DMS114 treated with DMSO at 0.1 percent for 48 hours (cell line): ENCODE measurements around the gene EXOC4.

Experiments
- DNase-seq: peaks from one replicate; lab custom pipeline; 2025; ENCODE audit not compliant: unreplicated experiment; lab: John Stamatoyannopoulos, UW

EXOC4 gene

GRCh38 chr7:133696056-133696455 lies 443.2 kb downstream of the EXOC4 start:
- no peak for DNase-seq

DNA sequence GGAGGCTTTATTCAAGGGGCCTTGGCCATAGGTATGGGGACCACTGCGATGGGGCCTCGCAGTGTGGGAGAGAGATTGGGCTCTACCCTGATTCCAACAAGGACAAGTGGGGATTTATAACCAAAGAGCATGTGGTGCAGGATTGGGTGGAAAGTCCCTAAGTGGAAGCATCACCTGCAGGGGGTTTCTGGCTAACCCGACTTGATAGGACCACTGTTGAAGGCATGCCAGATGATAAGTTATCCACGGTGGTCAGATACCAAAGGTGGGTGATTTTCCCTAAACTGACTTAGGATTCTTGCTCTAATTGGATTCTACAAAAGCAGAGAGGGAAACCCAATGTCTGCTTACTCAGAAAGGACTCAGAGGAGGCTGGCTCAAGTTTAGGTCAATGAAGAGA lies 444.7 kb downstream of the EXOC4 start:
- DNase-seq: no peak

DNA sequence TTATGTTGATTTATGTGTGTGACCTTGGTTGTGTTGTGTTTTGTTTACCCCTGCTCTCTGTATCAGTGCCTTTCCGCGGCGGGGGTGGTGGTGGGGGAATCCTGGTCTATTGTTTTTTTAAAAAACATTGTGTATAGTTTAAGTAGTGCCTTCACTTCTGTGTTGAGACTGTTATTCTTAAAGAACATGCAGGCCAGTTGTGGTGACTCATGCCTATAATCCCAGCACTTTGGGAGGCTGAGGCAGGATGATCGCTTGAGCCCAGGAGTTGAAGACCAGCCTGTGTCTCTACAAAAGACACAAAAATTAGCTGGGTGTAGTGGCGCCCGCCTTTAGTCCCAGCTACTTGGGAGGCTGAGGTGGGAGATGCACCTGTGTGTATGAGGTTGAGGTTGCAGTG lies 445.2 kb downstream of the EXOC4 start:
- no peak for DNase-seq

GRCh38 chr7:133699386-133699785 lies 446.5 kb downstream of the EXOC4 start:
- no peak for DNase-seq

GRCh38 chr7:133702078-133702477 lies 449.2 kb downstream of the EXOC4 start:
- no peak for DNase-seq

DNA sequence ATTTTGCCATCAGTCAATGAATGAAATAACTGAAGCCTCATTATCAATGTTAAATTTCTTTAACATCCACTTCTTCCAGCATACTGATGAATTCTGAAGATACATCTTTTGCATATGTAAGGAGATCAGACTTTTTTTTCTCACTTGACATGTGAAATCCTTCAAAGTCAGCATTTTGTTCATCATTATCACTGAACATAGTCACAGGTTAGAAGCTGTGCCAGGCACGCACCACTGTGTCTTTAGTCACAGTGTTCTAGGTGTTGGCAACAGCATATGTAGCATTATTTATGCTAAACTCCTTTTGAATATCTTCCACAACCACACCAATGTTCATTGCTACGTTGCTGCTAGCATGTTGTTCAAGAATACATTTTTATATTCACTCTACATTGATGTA lies 450.1 kb downstream of the EXOC4 start:
- DNase-seq: no peak

DNA sequence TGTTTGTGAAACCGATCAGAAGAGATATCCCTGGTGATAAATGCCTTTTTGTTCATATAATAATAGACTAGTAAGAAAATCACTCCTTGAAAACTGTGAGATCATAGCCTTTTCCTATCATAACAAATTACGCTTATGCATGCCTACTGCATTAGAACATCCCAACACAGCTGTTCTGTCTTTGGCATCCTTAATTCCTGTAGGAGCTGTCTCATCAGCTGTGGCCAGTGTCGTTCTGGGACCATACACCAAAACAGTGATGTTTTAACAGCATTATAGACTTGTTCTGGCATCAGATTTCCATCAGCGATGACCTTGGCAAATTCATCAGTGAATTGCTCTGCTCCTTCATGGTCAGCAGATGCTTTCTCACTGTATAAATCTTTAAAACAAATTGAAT lies 450.7 kb downstream of the EXOC4 start:
- DNase-seq: no peak

DNA sequence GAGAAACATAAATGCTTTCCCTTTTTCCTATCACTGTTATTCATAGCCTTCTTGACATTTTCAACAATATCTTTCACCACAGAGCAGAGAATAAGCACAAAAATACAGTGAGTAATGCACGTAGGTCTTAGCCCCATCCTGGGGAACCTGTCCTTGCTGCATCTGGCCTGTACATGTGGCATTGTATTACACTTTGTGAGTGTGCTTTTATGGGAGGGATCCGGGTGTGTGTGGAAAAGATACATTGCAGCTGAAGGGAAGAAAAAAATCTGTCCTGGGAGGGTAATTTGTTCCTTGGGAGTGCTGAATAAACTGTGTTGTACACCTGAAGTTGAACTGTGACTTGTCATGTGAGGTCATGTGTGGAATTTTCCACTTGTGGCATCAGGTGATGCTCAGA lies 451.6 kb downstream of the EXOC4 start:
- no peak for DNase-seq

GRCh38 chr7:133705596-133705995 lies 452.7 kb downstream of the EXOC4 start:
- no peak for DNase-seq

- no peak for DNase-seq
Observed at GRCh38 chr7:133706016-133706415, 453.1 kb downstream of the EXOC4 start.

DNA sequence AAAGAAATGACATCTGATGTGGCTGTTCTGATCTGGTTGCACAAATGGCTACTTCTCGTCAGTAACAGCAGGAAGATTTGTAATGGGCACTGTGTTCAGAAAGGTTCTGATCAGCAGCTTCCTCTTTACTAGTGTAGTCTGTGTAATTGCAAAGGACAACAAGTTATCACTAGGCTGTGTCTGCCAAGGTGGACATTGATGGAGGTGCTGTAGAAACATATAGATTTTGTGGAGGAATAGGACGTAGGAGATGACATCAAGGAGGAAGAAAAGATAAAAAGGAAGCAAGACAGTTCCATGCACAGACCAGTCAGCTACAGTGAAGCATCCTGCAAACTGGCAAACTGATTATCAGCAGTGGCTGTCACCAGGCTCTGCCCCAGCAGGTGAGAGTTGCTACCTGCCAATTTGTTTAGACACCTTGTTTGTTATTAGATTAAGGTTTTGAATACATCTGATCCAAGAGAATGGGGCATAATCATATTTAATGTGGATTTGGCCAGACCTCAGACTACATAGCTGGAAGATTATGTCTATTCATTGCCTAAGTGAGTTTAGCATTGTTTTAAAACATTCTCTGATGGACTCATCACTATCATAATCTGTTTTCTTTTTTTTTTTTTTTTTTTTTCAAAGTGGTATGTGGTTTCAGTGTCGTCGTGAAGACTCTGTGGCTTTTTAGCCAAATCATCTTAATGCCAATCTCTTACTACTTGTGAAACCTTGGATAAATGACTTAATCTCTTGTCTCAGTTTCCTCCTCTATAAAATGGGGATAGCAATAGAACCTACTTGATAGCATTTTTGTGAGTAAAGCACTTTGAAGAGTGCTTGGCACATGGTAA lies 456.4 kb downstream of the EXOC4 start:
- DNase-seq: no peak

GRCh38 chr7:133712544-133712943 lies 459.7 kb downstream of the EXOC4 start:
- no peak for DNase-seq

GRCh38 chr7:133714654-133715053 lies 461.8 kb downstream of the EXOC4 start:
- DNase-seq: no peak

GRCh38 chr7:133718131-133718530 lies 465.3 kb downstream of the EXOC4 start:
- no peak for DNase-seq

- DNase-seq: no peak
Observed at GRCh38 chr7:133723044-133723443, 470.2 kb downstream of the EXOC4 start.

GRCh38 chr7:133724148-133724547 lies 471.3 kb downstream of the EXOC4 start:
- DNase-seq: no peak

- DNase-seq: no peak
Observed at GRCh38 chr7:133724694-133725093, 471.8 kb downstream of the EXOC4 start.

DNA sequence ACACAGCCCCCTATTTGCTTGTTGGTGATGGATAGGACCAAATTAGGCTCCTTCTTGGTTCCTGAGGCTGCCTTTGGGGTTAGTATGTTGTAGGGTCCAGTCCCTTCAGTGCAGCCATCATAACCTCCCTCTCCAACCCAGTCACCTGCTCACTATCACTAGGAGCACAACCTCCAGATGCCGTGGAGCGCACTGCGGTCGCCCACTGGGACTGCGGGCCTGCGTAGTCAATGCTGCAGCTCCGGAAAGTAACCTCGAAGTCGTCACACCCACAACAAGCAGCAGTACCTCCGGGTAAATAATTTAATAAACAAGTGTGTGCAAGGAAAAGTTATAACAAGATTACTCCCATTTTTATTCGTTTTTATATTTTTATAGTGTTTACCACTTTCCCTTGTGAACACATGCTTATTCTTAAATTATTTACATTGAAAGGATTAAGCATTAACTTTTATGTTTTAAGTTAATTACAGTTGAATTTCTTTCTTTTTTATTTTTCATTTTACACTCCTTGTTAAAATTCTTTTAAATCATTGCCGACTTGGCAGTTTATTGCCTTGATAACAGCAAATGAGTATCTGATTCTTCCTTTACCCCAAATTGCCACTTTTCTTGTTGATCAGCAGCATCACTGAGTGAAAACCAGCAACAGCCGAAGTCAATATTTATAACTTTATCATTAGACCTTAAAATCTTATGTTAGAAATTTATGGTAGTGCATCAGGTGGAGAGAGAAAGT lies 474.8 kb downstream of the EXOC4 start:
- DNase-seq: no peak

DNA sequence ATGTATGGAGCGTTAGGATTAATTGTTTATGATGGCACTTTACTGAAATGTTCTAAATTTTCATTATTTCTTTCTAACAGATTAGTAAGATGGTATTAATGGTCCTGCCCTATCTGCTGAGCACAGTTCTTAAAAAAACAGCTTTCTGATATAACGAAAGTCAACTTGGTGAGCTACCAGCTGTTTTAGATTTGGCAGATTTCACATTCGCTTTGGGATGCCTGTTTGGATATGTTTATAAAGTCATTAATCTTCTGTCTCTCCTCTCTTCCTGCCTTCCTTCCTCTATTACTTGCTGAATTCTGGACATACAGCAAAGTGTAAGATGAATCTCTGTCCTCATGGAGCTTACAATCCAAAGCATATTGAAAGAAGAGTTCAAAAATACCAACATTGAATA lies 477.5 kb downstream of the EXOC4 start:
- no peak for DNase-seq

DNA sequence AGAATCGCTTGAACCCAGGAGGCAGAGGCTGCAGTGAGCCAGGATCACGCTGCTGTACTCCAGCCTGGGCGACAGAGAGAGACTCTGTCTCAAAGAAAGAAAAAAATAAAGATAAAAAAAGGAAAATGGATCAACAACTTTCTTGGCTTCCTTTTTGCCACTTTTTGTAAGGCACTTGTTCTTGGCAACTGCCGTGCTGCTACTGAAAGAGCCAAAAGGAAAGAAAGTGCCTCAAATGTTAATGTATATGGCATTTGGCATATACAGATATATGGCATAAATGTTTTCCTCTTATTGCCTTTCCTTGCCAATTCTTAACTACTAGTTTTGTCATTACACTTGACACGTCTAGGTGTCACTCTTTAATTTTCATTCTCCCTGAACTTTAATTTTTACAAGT lies 480.5 kb downstream of the EXOC4 start:
- no peak for DNase-seq

DNA sequence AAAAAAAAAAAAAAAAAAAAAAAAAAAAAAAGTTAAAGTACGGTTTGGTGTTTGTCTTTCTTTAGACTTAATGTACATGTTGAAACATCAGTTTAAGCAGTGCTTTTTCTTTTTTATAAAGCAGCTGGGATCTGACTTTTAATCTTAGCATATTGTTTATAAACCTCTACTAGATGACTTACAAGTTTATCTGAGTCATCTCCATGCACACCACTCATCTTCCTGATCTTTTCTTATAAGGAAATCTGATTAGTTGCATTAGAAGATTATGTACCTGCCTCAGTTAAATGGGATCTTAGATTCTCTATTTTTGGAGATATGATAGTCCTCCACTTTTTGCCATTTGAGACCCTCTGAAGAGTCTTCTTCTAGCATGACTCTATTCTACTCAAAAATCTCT lies 482.3 kb downstream of the EXOC4 start:
- DNase-seq: no peak

DNA sequence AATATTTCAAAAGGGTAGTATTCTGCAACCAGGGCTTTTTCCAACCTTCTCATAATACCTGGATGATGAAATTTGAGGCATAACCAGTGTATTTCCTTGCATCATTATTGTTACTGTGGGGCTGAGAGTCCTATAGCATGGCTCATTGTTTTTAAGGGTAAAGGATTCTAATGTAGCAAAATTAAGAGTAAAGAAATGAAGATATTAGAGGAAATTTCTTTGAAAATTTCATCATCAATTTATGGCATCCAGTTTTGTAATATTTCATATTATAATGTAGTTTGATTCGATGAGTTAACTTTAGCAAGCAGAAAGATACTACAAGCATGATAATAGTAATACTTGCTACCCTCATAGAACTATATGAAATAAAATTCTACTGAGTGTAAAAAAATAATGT lies 486.9 kb downstream of the EXOC4 start:
- no peak for DNase-seq
